ENCODE data around the gene WDR64. TPM values are rescaled to one million over a fixed set of nuclear protein-coding genes. Genes with fewer than 3 reads are reported as not detected.

Gene WDR64
- total RNA-seq, 2 experiments from 2014 or later = 0.13 TPM; not detected in 1

Other genes with a start within 250 kb of the WDR64 start
- 10 to 100 TPM; 56.6 to 58.8 TPM for gene FH, start 132.5 kb upstream of the WDR64 start, total RNA-seq
- gene KMO, start 119.9 kb upstream of the WDR64 start, total RNA-seq = not detected
- gene CHML, start 11.9 kb upstream of the WDR64 start, total RNA-seq = 1 to 10 TPM; 8.9 to 9.9 TPM
- gene OPN3, start 11.9 kb upstream of the WDR64 start, total RNA-seq = 1 to 10 TPM; 8.0 to 9.6 TPM
- 10 to 100 TPM; 30.1 to 31.9 TPM for gene EXO1, start 195.9 kb downstream of the WDR64 start, total RNA-seq